AG04450 (cell line): ENCODE measurements around the gene PRR33. TPM values are rescaled to one million over a fixed set of nuclear protein-coding genes. Genes with fewer than 3 reads are reported as not detected.

Experiments
- CTCF ChIA-PET: fragments of 300-600, 350-600 bp; formaldehyde crosslinking; extraction: SDS; loops from one replicate; lab custom pipeline; 2022; ENCODE audit warnings: antibody characterized with exemption, inconsistent platforms; lab: Charles Lee
- POLR2A ChIA-PET: fragments of 350-600 bp; formaldehyde crosslinking; extraction: SDS; loops from one replicate; lab custom pipeline; 2021; ENCODE audit warnings: antibody characterized with exemption, inconsistent platforms; lab: Yijun Ruan, JAX
- DNase-seq: peaks from one replicate; pipeline ENCODE4 v3.0.0-alpha.2; 2011; ENCODE audit warnings: low read depth, low spot score
- H3K27ac ChIP-seq: one replicate; pipeline ENCODE4 v1.5.1; 2012; ENCODE audit warnings: low read depth, low read length, control low read depth
- H3K27me3 ChIP-seq: one replicate; pipeline ENCODE4 v1.6.0; 2012; ENCODE audit warnings: low read length; ENCODE audit not compliant: control insufficient read depth, insufficient read depth
- H3K4me3 ChIP-seq: 2 replicates; pipeline ENCODE4 v1.5.1; 2011; ENCODE audit warnings: mild to moderate bottlenecking, low read depth, low read length, control low read depth
- H3K9me3 ChIP-seq: 2 replicates; pipeline ENCODE4 v1.5.1; 2012; ENCODE audit warnings: low read length; ENCODE audit not compliant: control insufficient read depth, insufficient read depth
- polyA plus RNA-seq: library from polyadenylated mRNA; depleted of rRNA; stranded (reverse); fragments of >200 nt; gene quantifications from 2 replicates; pipeline ENCODE4 v1.2.3, GENCODE V29; 2011
- TF ChIP-seq, protein P1 (sequence below): IDR thresholded peaks from 2 replicates; pipeline ENCODE4 v1.5.1; 2011; ENCODE audit warnings: low read depth, low read length, control low read depth, inconsistent platforms

Gene PRR33
- polyA plus RNA-seq, 1 experiment, result not detected

DNA sequence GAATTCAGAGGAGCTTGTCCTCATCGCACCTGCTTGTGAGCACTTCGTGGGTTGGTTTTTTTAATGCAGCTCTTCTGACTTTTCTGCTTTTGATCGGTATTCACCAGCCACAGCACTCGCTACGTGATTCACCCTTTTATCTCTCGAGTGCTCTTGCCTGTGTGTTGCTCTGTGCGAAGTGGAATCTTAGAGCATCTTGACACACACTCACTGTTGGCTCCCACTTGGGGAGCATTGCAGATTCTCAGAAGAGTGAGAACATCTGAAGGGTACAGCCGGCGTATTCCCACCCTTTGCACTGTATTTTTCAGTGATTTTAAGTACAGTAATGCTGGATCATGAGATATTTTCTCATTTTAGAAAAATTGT is 38.8 kb upstream of the PRR33 start:
- peaks cover 8% of the 10 kb centered on the region for H3K27me3 ChIP-seq
- no peaks in the 10 kb centered on the region for H3K9me3 ChIP-seq
- H3K4me3 ChIP-seq, result no peak overlapping the region
- H3K27ac ChIP-seq, result no peak overlapping the region
- CTCF ChIA-PET, result no interaction called here
- DNase-seq, result no peak
- TF ChIP-seq, protein P1, sequence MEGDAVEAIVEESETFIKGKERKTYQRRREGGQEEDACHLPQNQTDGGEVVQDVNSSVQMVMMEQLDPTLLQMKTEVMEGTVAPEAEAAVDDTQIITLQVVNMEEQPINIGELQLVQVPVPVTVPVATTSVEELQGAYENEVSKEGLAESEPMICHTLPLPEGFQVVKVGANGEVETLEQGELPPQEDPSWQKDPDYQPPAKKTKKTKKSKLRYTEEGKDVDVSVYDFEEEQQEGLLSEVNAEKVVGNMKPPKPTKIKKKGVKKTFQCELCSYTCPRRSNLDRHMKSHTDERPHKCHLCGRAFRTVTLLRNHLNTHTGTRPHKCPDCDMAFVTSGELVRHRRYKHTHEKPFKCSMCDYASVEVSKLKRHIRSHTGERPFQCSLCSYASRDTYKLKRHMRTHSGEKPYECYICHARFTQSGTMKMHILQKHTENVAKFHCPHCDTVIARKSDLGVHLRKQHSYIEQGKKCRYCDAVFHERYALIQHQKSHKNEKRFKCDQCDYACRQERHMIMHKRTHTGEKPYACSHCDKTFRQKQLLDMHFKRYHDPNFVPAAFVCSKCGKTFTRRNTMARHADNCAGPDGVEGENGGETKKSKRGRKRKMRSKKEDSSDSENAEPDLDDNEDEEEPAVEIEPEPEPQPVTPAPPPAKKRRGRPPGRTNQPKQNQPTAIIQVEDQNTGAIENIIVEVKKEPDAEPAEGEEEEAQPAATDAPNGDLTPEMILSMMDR, result no peak
- POLR2A ChIA-PET, result no interaction called here

DNA sequence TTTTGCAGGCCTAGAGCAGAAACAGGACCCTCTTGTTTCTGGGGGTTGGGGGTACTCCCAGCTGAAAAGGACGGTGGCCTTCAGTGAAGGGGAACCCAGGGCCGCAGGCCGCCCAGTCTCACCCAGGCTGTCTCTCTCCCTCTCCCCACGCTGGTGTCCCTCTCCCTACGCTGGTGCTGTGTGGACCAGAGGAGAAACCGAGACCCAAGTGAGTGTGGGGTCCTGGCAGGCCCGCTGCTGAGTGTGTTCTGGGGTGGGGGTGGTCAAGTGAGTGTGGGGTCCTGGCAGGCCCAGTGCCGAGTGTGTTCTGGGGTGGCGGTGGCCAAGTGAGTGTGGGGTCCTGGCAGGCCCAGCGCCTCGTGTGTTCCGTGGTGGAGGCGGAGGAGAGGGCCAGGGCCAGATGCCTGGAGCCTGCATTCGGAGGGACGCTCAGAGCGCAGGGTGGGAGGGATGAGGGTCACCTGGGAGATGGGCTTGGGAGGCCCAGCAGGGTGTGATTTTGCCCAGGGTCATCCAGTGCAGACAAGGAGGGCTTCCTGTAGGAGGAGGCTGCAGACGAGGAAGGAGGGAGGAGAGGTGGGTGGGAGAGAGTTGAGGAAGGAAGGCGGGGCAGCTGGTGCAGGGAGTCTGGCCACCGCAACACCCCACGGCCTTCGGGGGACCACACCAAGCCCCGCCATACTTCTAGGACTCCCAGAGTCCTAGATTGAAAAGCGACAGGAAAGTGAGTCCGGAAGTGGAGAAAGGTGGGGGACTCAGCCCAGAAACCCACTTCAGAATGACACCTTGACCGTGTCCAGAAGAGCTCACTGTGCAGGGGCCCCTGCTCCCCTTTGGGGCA is 38.1 kb upstream of the PRR33 start:
- TF ChIP-seq, protein P1, result no peak
- peaks cover 8% of the 10 kb centered on the region for H3K27me3 ChIP-seq
- H3K9me3 ChIP-seq, result no peaks in the 10 kb centered on the region
- CTCF ChIA-PET, result no interaction called here
- no peak for DNase-seq
- POLR2A ChIA-PET, result no interaction called here
- no peak overlapping the region for H3K4me3 ChIP-seq
- no peak overlapping the region for H3K27ac ChIP-seq

DNA sequence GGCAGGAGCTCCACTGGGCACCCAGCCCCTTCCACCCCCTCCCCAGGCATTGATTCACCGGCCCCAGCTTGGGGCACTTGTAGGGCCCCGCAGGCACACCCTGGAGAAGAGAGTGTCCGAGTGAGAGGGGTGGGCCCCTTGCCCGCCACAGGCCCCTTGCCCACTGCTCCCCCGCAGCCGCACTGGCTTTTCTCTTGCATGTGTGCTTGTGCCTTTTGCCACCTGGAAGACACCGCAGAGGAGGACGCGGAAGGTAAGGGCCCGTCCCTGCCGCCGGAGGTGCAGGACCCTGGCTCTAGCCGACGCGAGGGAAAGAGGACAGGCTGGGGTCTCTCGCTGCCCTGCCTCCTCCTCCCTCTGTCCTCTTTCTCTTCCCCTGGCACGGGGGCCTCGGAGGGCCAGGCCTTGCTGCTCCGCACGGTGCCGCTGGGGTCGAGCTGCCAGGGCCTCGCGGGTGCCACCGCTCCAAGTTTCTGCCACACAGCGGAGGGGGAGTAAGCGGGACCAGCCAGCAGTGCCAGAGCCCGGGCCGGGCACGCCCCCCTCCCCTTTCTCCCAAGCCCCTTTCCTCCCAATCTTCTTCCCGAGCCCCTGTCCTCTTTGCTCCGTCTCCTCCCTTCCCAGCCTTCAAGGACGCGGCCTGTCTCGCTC is 37.3 kb upstream of the PRR33 start:
- CTCF ChIA-PET, result no interaction called here
- no peaks in the 10 kb centered on the region; the same call in 1 of the 2 replicates for H3K9me3 ChIP-seq
- no peak overlapping the region for H3K27ac ChIP-seq
- DNase-seq, result no peak
- H3K27me3 ChIP-seq, result peaks cover 5% of the 10 kb centered on the region
- H3K4me3 ChIP-seq, result no peak overlapping the region
- POLR2A ChIA-PET, result interaction anchor here (0.6 kb wide), 1 partner anchor 31 kb away, joined by 6 read pairs; no protein-coding TSS in a partner anchor
- TF ChIP-seq, protein P1, result no peak

DNA sequence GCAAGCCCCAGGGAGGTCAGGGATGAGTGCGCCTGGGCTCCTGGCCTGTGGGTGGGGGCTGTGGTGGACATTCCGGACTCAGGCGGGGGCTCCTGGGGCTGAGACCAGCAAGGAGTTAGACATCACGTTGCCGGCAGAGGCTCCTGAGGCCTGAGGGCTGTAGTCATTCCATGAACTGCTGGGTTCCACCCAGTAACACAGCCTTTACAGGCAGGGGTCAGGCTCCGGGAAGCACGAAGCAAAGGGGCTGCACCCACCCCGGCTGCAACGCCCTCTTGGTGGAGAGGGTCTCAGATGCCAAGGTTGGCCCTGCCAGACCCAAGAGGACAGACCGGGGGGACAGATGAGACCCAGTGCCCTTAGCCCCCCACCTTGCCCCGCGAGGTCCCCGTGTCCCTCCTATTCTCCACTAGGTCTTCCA is 36.8 kb upstream of the PRR33 start:
- no peak overlapping the region for H3K27ac ChIP-seq
- DNase-seq, result no peak
- TF ChIP-seq, protein P1, result no peak
- no peaks in the 10 kb centered on the region; the same call in 1 of the 2 replicates for H3K9me3 ChIP-seq
- ChIA-PET POLR2A (interaction anchor here (0.6 kb wide), 1 partner anchor 31 kb away, joined by 6 read pairs; no protein-coding TSS in a partner anchor), CTCF (no interaction called here)
- H3K27me3 ChIP-seq, result peaks cover 9% of the 10 kb centered on the region
- H3K4me3 ChIP-seq, result no peak overlapping the region
